Esophagus muscularis mucosa (tissue), 4 donors: ENCODE measurements around the gene NDUFAF2. TPM values are rescaled to one million over a fixed set of nuclear protein-coding genes. Genes with fewer than 3 reads are reported as not detected.

Experiments used
- DNase-seq: peaks from one replicate; pipeline ENCODE4 v3.0.0-alpha.2; 2017; ENCODE audit errors: extremely low spot score
- H3K27ac ChIP-seq, 4 donors: fragments of 200-600 bp; sonication (generic); replicated peaks in 1 of 4; 1 replicate in 3 of 4; 2 replicates in 1 of 4; pipeline ENCODE4 v1.5.1; 2016 to 2019; ENCODE audit warnings: mild to moderate bottlenecking in 1 of 4
- H3K27me3 ChIP-seq, 4 donors: fragments of 200-600 bp; sonication (generic); one replicate each; pipeline versions ENCODE4 v1.5.1 to v1.6.0; 2016 to 2019
- H3K36me3 ChIP-seq, 4 donors: fragments of 200-600 bp; sonication (generic); one replicate each; pipeline ENCODE4 v1.5.1; 2016 to 2019
- H3K4me1 ChIP-seq, 4 donors: fragments of 200-600 bp; sonication (generic); one replicate each; pipeline ENCODE4 v1.5.1; 2016 to 2019
- H3K4me3 ChIP-seq, 4 donors: fragments of 200-600 bp; sonication (generic); 1 replicate in 2 of 4; 2 replicates in 2 of 4; pipeline ENCODE4 v1.5.1; 2016 to 2019; ENCODE audit warnings: mild to moderate bottlenecking in 4 of 4, moderate library complexity in 1 of 4
- H3K9me3 ChIP-seq, 4 donors: fragments of 200-600 bp; sonication (generic); 1 replicate in 3 of 4; 2 replicates in 1 of 4; pipeline ENCODE4 v1.5.1; 2016 to 2019
- EP300 ChIP-seq: sonication (generic); formaldehyde crosslinking; IDR thresholded peaks from one replicate; pipeline ENCODE4 v1.6.1; 2017; ENCODE audit warnings: antibody characterized with exemption
- POLR2A ChIP-seq: fragments of 450-650 bp; IDR thresholded peaks from one replicate; pipeline ENCODE4 v1.6.1; 2017; ENCODE audit warnings: antibody characterized with exemption, moderate library complexity, mild to moderate bottlenecking, low read depth
- POLR2AphosphoS5 ChIP-seq, 2 donors: sonication (generic); formaldehyde crosslinking; IDR thresholded peaks; one replicate each; pipeline ENCODE4 v1.6.1; 2017; ENCODE audit warnings: antibody characterized with exemption in 2 of 2
- WGBS: methylation state at CpG from one replicate; pipeline ENCODE4 v1.1.5; 2018; 5-methylcytosine and 5-hydroxymethylcytosine counted together
- intact Hi-C: fragments of 100-400 bp; cut with DNase I; formaldehyde crosslinking; loops from one replicate; pipeline ENCODE4 v1.15.1; 2023
- total RNA-seq, 4 donors: library from RNA; depleted of rRNA; stranded (reverse); fragments of >200 nt; gene quantifications; one replicate each; pipeline versions ENCODE4 v1.1.0 to v1.2.1, GENCODE V29; 2016
- TF ChIP-seq, protein P1 (sequence below), 3 experiments: fragments of 200-600 bp in 2 of 3; fragments of 450-650 bp in 1 of 3; sonication (generic) in 2 of 3; IDR thresholded peaks; one replicate each; pipeline ENCODE4 v1.5.1; 2017 to 2019; ENCODE audit warnings: antibody characterized with exemption in 3 of 3, mild to moderate bottlenecking in 2 of 3, moderate library complexity in 1 of 3

NDUFAF2 gene
- total RNA-seq, 4 donors from 2014 or later = 29.4 to 42.8 (median 39.6) TPM

DNA sequence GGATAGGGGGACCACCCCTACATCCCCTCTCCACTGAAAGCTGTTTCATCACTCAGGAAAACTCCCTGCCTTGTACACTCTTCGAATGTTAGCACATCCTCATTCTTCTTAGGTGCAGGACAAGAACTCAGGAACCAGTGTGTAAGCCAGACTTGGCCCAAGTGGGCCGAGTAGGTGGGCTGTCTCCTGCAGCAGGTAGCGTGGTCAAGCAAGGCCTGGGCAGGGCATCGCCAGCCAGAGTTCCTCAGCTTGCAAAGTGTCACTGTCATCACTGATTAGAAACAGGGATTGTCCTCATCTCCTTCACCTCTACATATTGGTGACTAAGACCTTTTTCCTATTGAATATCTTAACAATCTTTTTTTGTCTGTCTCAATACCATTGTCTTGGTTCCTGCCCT, 194.9 kb downstream of the NDUFAF2 start:
- intact Hi-C loops = no loop called here
- TF ChIP-seq, protein P1, sequence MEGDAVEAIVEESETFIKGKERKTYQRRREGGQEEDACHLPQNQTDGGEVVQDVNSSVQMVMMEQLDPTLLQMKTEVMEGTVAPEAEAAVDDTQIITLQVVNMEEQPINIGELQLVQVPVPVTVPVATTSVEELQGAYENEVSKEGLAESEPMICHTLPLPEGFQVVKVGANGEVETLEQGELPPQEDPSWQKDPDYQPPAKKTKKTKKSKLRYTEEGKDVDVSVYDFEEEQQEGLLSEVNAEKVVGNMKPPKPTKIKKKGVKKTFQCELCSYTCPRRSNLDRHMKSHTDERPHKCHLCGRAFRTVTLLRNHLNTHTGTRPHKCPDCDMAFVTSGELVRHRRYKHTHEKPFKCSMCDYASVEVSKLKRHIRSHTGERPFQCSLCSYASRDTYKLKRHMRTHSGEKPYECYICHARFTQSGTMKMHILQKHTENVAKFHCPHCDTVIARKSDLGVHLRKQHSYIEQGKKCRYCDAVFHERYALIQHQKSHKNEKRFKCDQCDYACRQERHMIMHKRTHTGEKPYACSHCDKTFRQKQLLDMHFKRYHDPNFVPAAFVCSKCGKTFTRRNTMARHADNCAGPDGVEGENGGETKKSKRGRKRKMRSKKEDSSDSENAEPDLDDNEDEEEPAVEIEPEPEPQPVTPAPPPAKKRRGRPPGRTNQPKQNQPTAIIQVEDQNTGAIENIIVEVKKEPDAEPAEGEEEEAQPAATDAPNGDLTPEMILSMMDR (IDR thresholded peaks at IDR 0.05) = no peak
- TF ChIP-seq POLR2AphosphoS5 (IDR thresholded peaks at IDR 0.05) (no peak), EP300 (no peak), POLR2A (no peak)
- Histone ChIP-seq H3K27ac (no peak overlapping the region), H3K4me1 (no peaks in the 10 kb centered on the region), H3K9me3 (no peaks in the 10 kb centered on the region), H3K27me3 (no peaks in the 10 kb centered on the region), H3K36me3 (no peaks in the 10 kb centered on the region), H3K4me3 (no peak overlapping the region)
- DNase-seq = no peak
- 98% methylated on average over 4 of the region's 4 CpGs for WGBS

DNA sequence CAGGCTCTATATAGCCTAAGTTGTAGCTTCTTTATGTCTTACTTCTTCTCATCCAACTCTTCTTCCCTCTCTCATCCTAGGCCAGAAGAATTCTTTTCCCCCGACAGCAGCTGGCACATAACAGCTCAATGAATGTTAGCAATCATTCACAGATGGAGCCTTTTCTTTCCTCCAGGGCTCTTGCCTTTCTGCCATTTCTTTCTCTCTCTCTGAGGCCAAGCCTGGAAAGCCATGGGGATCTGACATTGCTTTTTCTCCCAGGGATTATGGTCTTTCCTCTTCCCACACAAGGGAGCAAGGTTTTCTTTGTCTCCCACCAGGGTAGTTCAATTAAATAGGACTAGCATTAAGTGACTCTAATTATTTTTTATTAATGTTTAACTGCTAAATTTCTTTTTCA, 196.8 kb downstream of the NDUFAF2 start:
- Histone ChIP-seq H3K4me3 (no peak overlapping the region), H3K27ac (no peak overlapping the region), H3K27me3 (no peaks in the 10 kb centered on the region), H3K9me3 (no peaks in the 10 kb centered on the region), H3K4me1 (no peaks in the 10 kb centered on the region), H3K36me3 (no peaks in the 10 kb centered on the region)
- TF ChIP-seq POLR2AphosphoS5 (IDR thresholded peaks at IDR 0.05) = no peak
- no peak for TF ChIP-seq POLR2A
- TF ChIP-seq EP300 = no peak
- TF ChIP-seq, protein P1 (IDR thresholded peaks at IDR 0.05) = no peak
- no peak for DNase-seq
- intact Hi-C loops = no loop called here
- 46% methylated on average over 1 of the region's 1 CpG for WGBS

DNA sequence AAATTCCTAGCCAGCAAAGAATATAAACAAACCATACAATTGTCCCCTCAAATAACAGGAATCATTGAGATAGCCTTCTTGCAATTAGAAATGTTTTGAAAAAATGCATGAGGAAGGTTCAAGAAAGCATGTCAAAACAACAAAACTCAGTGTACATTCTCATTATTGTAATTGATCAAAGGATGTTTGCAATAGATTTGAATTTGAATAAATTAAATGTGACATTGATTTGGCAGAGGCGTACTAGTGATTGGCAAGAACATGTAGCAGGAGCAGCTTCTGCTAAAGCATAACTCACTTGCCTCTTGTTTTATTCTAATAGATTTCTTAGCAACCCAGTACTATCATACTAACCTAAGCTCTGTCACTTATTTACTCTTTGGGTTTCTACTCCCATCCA, 197.4 kb downstream of the NDUFAF2 start:
- TF ChIP-seq EP300 = no peak
- H3K4me3 ChIP-seq = no peak overlapping the region
- DNase-seq = no peak
- no peaks in the 10 kb centered on the region for H3K36me3 ChIP-seq
- no peaks in the 10 kb centered on the region for H3K27me3 ChIP-seq
- intact Hi-C loops = no loop called here
- WGBS = 88% methylated on average over 1 of the region's 1 CpG
- H3K27ac ChIP-seq = no peak overlapping the region
- H3K4me1 ChIP-seq = no peaks in the 10 kb centered on the region
- H3K9me3 ChIP-seq = no peaks in the 10 kb centered on the region

DNA sequence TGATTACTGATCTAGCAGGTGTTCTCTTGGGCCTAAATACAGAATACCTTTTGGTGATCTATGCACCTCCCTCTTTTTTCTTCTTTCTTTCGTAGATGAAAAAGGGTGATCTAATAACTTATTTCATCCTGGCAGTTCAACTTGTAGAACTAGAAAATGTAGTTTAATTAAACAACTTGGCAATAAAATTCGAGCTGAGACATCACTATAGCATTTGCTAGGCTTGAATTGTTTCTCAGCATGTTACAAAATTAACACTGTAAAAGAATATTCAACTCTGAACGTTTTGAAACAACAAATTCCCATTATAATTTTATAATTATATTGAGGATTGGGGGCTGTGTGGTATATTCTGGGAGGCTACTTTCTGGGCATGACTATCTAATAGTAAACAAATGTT, 197.8 kb downstream of the NDUFAF2 start:
- no peak for TF ChIP-seq POLR2AphosphoS5 (IDR thresholded peaks at IDR 0.05)
- no peak for TF ChIP-seq POLR2A
- TF ChIP-seq, protein P1 (IDR thresholded peaks at IDR 0.05) = no peak
- TF ChIP-seq EP300 = no peak
- DNase-seq = no peak
- Histone ChIP-seq H3K36me3 (no peaks in the 10 kb centered on the region), H3K27ac (no peak overlapping the region), H3K27me3 (no peaks in the 10 kb centered on the region), H3K4me3 (no peak overlapping the region), H3K9me3 (no peaks in the 10 kb centered on the region), H3K4me1 (no peaks in the 10 kb centered on the region)
- 73% methylated on average over 3 of the region's 3 CpGs for WGBS
- intact Hi-C loops = no loop called here

DNA sequence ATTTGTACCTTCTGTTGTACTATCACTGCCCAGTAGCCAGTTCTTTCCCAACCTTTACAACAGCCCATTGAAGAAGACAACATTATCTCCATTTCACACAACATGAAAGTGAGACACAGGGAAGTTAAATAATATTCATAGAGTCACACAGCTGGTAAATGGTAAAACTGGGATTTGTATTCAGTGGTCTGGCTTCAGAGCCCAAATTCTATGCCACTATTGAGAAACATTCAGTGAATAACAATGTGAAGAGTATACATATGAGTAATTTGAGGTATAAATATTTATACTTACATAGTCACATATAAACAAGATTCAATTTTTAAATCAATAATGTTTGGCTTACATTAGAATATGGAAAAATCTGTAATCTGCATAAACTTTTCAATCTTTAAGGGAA, 203.5 kb downstream of the NDUFAF2 start:
- H3K4me1 ChIP-seq = no peaks in the 10 kb centered on the region
- intact Hi-C loops = no loop called here
- H3K36me3 ChIP-seq = no peaks in the 10 kb centered on the region
- TF ChIP-seq EP300 (no peak), POLR2A (no peak), POLR2AphosphoS5 (IDR thresholded peaks at IDR 0.05) (no peak)
- TF ChIP-seq, protein P1 (IDR thresholded peaks at IDR 0.05) = no peak
- H3K27ac ChIP-seq = no peak overlapping the region
- DNase-seq = no peak
- H3K27me3 ChIP-seq = no peaks in the 10 kb centered on the region
- no peak overlapping the region for H3K4me3 ChIP-seq
- H3K9me3 ChIP-seq = no peaks in the 10 kb centered on the region
